Measurements from ENCODE around the gene FBXO34.

GRCh38 chr14:55240526-55241178, 30.6 kb upstream of the FBXO34 start:
- TF ChIP-seq CTCF (IDR thresholded peaks at IDR 0.05) (no peak), POLR2AphosphoS5 (IDR thresholded peaks at IDR 0.05) (no peak)
